ENCODE results near the gene POLE3.

Gene POLE3

DNA sequence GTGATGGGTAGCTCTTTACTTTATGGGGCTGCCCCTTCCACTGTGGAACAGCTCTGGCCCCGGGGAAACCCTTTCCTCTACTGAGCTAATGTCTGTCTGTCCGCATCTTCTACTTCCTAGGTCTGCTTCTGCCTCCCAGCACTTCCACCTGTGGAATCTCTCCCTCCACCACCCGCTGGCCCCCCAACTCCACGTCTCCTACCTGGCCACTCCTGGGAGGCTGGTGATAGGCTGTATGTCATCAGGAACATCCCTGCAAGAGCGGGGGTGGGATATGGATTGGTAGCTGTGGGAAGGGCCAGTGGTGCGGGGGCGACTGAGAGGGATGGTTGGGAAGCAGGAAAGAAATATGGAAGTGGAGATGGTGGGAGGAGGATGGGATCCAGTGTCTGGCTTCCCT is 18.6 kb downstream of the POLE3 start:
- Histone ChIP-seq H3K27me3 (ENCODE audit: insufficient read depth, low read depth, severe bottlenecking) (no peaks in the 10 kb centered on the region), H3K27ac (no peak overlapping the region), H3K36me3 (peaks cover 68% of the 10 kb centered on the region), H3K4me3 (ENCODE audit: low read depth, low read length) (no peak overlapping the region), H3K9me3 (ENCODE audit: severe bottlenecking) (no peaks in the 10 kb centered on the region)
- no peak for DNase-seq
- TF ChIP-seq, protein P1, sequence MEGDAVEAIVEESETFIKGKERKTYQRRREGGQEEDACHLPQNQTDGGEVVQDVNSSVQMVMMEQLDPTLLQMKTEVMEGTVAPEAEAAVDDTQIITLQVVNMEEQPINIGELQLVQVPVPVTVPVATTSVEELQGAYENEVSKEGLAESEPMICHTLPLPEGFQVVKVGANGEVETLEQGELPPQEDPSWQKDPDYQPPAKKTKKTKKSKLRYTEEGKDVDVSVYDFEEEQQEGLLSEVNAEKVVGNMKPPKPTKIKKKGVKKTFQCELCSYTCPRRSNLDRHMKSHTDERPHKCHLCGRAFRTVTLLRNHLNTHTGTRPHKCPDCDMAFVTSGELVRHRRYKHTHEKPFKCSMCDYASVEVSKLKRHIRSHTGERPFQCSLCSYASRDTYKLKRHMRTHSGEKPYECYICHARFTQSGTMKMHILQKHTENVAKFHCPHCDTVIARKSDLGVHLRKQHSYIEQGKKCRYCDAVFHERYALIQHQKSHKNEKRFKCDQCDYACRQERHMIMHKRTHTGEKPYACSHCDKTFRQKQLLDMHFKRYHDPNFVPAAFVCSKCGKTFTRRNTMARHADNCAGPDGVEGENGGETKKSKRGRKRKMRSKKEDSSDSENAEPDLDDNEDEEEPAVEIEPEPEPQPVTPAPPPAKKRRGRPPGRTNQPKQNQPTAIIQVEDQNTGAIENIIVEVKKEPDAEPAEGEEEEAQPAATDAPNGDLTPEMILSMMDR (IDR thresholded peaks at IDR 0.05; ENCODE audit: low read depth, low read length), result no peak

DNA sequence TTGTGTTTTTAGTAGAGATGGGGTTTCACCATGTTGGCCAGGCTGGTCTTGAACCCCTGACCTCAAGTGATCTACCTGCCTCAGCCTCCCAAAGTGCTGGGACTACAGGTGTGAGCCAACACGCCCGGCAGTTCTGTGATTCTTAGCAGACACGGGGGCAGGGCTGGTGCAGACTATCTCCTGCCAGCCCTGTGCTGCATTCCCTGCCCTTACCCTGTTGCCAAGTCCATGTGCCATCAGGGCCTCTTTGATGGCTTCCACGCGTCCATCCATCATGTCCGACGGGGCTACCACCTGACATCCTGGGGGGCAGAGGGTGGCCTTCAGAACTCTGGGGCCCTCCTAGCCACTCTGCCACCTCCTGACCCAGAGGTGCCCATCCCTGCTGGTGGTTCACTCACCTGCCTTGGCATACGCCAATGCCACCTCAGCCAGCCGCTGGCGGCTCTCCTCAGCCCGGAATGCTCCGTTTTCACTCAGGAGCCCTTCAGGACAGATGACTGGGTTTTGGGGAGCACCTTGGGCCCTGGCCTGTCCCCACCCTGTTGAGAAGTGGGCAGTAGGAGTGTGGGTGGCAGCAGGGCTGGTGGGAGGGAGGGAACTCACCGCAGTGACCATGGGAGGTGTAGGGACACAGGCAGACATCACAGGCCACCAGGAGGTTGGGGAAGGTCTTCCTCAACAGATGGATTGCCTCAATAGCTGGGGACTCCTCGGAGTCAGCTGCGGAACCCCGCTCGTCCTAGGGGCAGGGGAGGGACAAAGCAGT is 20.1 kb downstream of the POLE3 start:
- Histone ChIP-seq H3K27ac (no peak overlapping the region), H3K9me3 (ENCODE audit: severe bottlenecking) (no peaks in the 10 kb centered on the region), H3K36me3 (peaks cover 71% of the 10 kb centered on the region), H3K27me3 (ENCODE audit: insufficient read depth, low read depth, severe bottlenecking) (no peaks in the 10 kb centered on the region), H3K4me3 (ENCODE audit: low read depth, low read length) (no peak overlapping the region)
- TF ChIP-seq, protein P1 (IDR thresholded peaks at IDR 0.05; ENCODE audit: low read depth, low read length), result no peak
- DNase-seq, result no peak

DNA sequence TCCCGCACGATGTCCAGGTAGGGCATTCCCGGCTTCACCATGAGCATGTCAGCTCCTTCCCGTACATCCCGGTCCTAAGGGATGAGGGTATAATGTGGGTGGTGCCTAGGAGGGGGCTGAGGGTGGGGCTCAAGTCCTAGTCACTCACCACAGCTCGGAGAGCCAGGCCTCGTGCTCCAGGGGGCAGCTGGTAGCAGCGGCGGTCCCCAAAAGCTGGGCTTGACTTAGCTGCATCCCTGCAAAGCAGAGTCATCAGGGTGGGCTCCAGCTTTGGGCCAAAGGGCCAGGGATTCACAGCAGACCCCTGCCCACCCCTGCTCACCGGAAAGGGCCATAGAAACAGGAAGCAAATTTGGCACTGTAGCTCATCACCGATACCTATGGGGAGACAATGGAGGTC is 21.0 kb downstream of the POLE3 start:
- no peak overlapping the region for H3K4me3 ChIP-seq (ENCODE audit: low read depth, low read length)
- H3K9me3 ChIP-seq (ENCODE audit: severe bottlenecking), result no peaks in the 10 kb centered on the region
- H3K36me3 ChIP-seq, result peaks cover 67% of the 10 kb centered on the region
- no peaks in the 10 kb centered on the region for H3K27me3 ChIP-seq (ENCODE audit: insufficient read depth, low read depth, severe bottlenecking)
- TF ChIP-seq, protein P1 (IDR thresholded peaks at IDR 0.05; ENCODE audit: low read depth, low read length), result no peak
- no peak overlapping the region for H3K27ac ChIP-seq
- no peak for DNase-seq

DNA sequence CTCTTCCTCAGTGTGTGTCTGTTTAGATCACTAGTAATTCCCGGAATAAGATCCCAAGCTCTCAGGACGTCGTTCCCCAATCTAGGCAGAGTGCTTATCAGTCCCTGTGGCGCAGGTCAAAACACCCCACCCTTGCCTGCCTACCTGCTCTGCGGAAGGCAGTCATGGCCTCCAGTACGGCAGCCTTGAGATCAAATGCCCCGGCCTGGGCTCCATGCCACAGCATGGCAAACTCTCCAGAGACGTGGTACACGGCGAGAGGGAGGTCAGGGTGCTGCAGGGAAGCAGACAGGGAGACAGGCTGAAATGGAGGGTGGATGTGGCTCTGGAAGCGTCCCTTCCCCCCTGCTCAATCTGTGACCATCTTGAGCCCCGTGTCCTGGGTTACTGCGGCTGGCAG is 21.6 kb downstream of the POLE3 start:
- Histone ChIP-seq H3K9me3 (ENCODE audit: severe bottlenecking) (no peaks in the 10 kb centered on the region), H3K27ac (no peak overlapping the region), H3K27me3 (ENCODE audit: insufficient read depth, low read depth, severe bottlenecking) (no peaks in the 10 kb centered on the region), H3K36me3 (peaks cover 67% of the 10 kb centered on the region), H3K4me3 (ENCODE audit: low read depth, low read length) (no peak overlapping the region)
- no peak for DNase-seq
- TF ChIP-seq, protein P1 (IDR thresholded peaks at IDR 0.05; ENCODE audit: low read depth, low read length), result no peak

DNA sequence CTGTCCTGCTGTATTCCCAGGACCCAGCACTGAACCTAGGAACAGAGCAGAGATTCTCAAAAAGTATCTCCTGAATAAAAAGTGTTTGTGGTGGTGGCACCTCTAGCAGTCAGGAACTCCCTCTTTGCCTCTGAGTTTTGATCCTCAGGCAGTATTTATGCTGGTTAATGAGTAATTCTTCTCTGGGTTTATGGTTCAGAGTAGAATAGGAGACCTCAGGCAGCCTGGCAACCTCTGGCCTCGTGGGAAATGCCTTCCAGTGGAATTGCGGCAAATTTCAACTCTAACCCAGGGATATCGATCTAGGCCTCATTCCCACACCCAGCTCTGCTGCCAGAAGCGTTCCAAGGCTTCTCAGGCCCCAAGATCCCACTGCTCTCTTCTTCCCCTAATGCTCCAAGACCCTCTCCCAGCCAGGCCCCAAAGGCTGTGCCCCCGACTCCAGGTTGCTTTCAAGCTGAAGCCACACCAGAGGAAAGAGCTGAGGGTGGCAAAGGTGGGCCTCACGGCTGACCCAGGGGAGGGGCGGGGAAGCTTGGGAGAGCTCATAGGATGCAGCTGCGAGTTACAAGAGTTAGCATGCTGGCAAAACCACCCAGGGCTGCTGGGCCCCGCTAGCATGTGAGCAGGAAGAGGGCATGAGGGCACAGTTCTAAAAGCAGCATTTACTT is 22.8 kb downstream of the POLE3 start:
- DNase-seq, result no peak
- Histone ChIP-seq H3K36me3 (peaks cover 59% of the 10 kb centered on the region), H3K27me3 (ENCODE audit: insufficient read depth, low read depth, severe bottlenecking) (no peaks in the 10 kb centered on the region), H3K4me3 (ENCODE audit: low read depth, low read length) (no peak overlapping the region), H3K27ac (no peak overlapping the region), H3K9me3 (ENCODE audit: severe bottlenecking) (no peaks in the 10 kb centered on the region)
- TF ChIP-seq, protein P1 (IDR thresholded peaks at IDR 0.05; ENCODE audit: low read depth, low read length), result no peak
